Gastrocnemius medialis (tissue), 4 donors: ENCODE results near the gene MIB1. TPM values are rescaled to one million over a fixed set of nuclear protein-coding genes. Genes with fewer than 3 reads are reported as not detected.
A peak's percentile ranks its signal among the peaks of the same experiment; 100 is the strongest.

Experiments
- ATAC-seq, 2 donors: fragments of 150-250 bp; one replicate each; pipeline ENCODE4 v1.9.1; 2016
- DNase-seq, 2 donors: peaks; one replicate each; pipeline ENCODE4 v3.0.0-alpha.2; 2019
- H3K27ac ChIP-seq, 4 donors: fragments of 200-600 bp; sonication (generic); 1 replicate in 1 of 4; 2 replicates in 3 of 4; pipeline ENCODE4 v1.5.1; 2016 to 2018; ENCODE audit warnings: mild to moderate bottlenecking in 2 of 4, moderate library complexity in 1 of 4
- H3K27me3 ChIP-seq, 3 donors: fragments of 200-600 bp; sonication (generic) in 2 of 3; 1 replicate in 1 of 3; 2 replicates in 2 of 3; pipeline versions ENCODE4 v1.5.1 to v1.6.0; 2016 to 2019; ENCODE audit warnings: mild to moderate bottlenecking in 1 of 3, moderate library complexity in 1 of 3
- H3K36me3 ChIP-seq, 2 donors: fragments of 200-600 bp; sonication (generic) in 1 of 2; one replicate each; pipeline ENCODE4 v1.5.1; 2017 to 2018
- H3K4me1 ChIP-seq, 2 donors: fragments of 200-600 bp; sonication (generic) in 1 of 2; one replicate each; pipeline ENCODE4 v1.5.1; 2016 to 2017; ENCODE audit warnings: mild to moderate bottlenecking in 2 of 2
- H3K4me3 ChIP-seq, 4 donors: fragments of 200-600 bp; sonication (generic) in 3 of 4; 1 replicate in 1 of 4; 2 replicates in 3 of 4; pipeline ENCODE4 v1.5.1; 2016 to 2019; ENCODE audit warnings: mild to moderate bottlenecking in 2 of 4
- H3K9me3 ChIP-seq, 3 donors: fragments of 200-600 bp; sonication (generic) in 2 of 3; 1 replicate in 1 of 3; 2 replicates in 2 of 3; pipeline ENCODE4 v1.5.1; 2016 to 2019
- CTCF ChIP-seq, 5 experiments: fragments of 450-650 bp in 3 of 5; fragments of 200-600 bp in 2 of 5; sonication (generic) in 2 of 5; IDR thresholded peaks in 4 of 5; conservative IDR thresholded peaks in 1 of 5; 1 replicate in 4 of 5; 2 replicates in 1 of 5; pipeline ENCODE4 v1.5.1; 2016 to 2019; ENCODE audit warnings: antibody characterized with exemption in 5 of 5, mild to moderate bottlenecking in 3 of 5, moderate library complexity in 3 of 5
- POLR2A ChIP-seq, 2 donors: fragments of 450-650 bp; IDR thresholded peaks; one replicate each; pipeline ENCODE4 v1.6.1; 2017; ENCODE audit warnings: antibody characterized with exemption in 2 of 2, mild to moderate bottlenecking in 2 of 2, moderate library complexity in 2 of 2
- in situ Hi-C, 4 donors: fragments of 200-750 bp; cut with MboI; loops; one replicate each; pipeline versions ENCODE4 v1.15.0 to v1.8.0; 2017; ENCODE audit warnings: low sequenced_read_pairs in 4 of 4
- intact Hi-C: fragments of 100-400 bp; cut with DNase I; formaldehyde crosslinking; loops from one replicate; pipeline ENCODE4 v1.15.1; 2023; ENCODE audit warnings: low total_unique reads
- total RNA-seq, 4 donors: library from RNA; depleted of rRNA; stranded (reverse); fragments of >200 nt; gene quantifications; one replicate each; pipeline versions ENCODE4 v1.1.0 to v1.2.3, GENCODE V29; 2016

The MIB1 gene
- total RNA-seq, 4 donors from 2014 or later: 16.4 to 22.3 (median 21.6) TPM

- H3K36me3 ChIP-seq: no peaks in the 10 kb centered on the region
- peak overlapping the region; percentile 65 to 97 (median 81) for H3K4me3 ChIP-seq
- ATAC-seq (peak; percentile 18 to 41), DNase-seq (no peak)
- H3K4me1 ChIP-seq: peaks cover 29 to 36% of the 10 kb centered on the region in 2 donors
- in situ Hi-C loops (loop anchor here in 1 of 4 donors (10.0 kb wide), 1 partner anchor 125 kb away; the partner anchor contains the start of gene SNRPD1), intact Hi-C loops (loop anchor here (1.0 to 2.0 kb wide), 3 partner anchors 36 to 631 kb away; partner anchors contain the start of genes ABHD3 and ESCO1)
- H3K9me3 ChIP-seq: no peaks in the 10 kb centered on the region
- H3K27ac ChIP-seq: peak overlapping the region; percentile 92 to 99 (median 96)
- no peaks in the 10 kb centered on the region for H3K27me3 ChIP-seq
- TF ChIP-seq CTCF (IDR thresholded peaks at IDR 0.05 in 4 of 5, conservative IDR thresholded peaks at IDR 0.05 in 1 of 5) (no peak), POLR2A (IDR thresholded peaks at IDR 0.05) (no peak)
Measured at GRCh38 chr18:21739604-21740537, 721 bp upstream of the MIB1 start.

GRCh38 chr18:21741312-21741561, 645 bp downstream of the MIB1 start:
- Histone ChIP-seq H3K4me3 (peak overlapping the region; percentile 65 to 97 (median 81)), H3K4me1 (peaks cover 30 to 37% of the 10 kb centered on the region in 2 donors), H3K9me3 (no peaks in the 10 kb centered on the region), H3K27ac (peak overlapping the region; percentile 92 to 99 (median 96)), H3K36me3 (no peaks in the 10 kb centered on the region), H3K27me3 (no peaks in the 10 kb centered on the region)
- no peak for TF ChIP-seq CTCF (IDR thresholded peaks at IDR 0.05 in 4 of 5, conservative IDR thresholded peaks at IDR 0.05 in 1 of 5)
- no peak for TF ChIP-seq POLR2A (IDR thresholded peaks at IDR 0.05)
- intact Hi-C loops (loop anchor here (2.0 kb wide), 2 partner anchors 140 to 632 kb away; partner anchors contain the start of gene ESCO1), in situ Hi-C loops (no loop called here)
- DNase-seq (no peak), ATAC-seq (no peak)

- intact Hi-C loops (loop anchor here (2.0 kb wide), 2 partner anchors 141 to 633 kb away; partner anchors contain the start of gene ESCO1), in situ Hi-C loops (no loop called here)
- no peak for TF ChIP-seq POLR2A (IDR thresholded peaks at IDR 0.05)
- peak in 1 of 5 experiments; percentile 4 for TF ChIP-seq CTCF (IDR thresholded peaks at IDR 0.05 in 4 of 5, conservative IDR thresholded peaks at IDR 0.05 in 1 of 5)
- peak overlapping the region; percentile 92 to 99 (median 96) for H3K27ac ChIP-seq
- ATAC-seq: peak in 1 of 2 donors; percentile 5
- H3K4me1 ChIP-seq: peaks cover 35 to 37% of the 10 kb centered on the region in 2 donors
- no peaks in the 10 kb centered on the region for H3K36me3 ChIP-seq
- peak in 1 of 2 donors; percentile 23 for DNase-seq
- no peaks in the 10 kb centered on the region for H3K9me3 ChIP-seq
- peak overlapping the region; percentile 65 to 97 (median 81) for H3K4me3 ChIP-seq
- no peaks in the 10 kb centered on the region for H3K27me3 ChIP-seq
Measured at GRCh38 chr18:21741562-21742314, 1.1 kb downstream of the MIB1 start.

- ATAC-seq: no peak
- no peaks in the 10 kb centered on the region for H3K36me3 ChIP-seq
- intact Hi-C loops: no loop called here
- peak overlapping the region in 3 of 4 donors; percentile 92 to 99 (median 94) for H3K27ac ChIP-seq
- H3K9me3 ChIP-seq: no peaks in the 10 kb centered on the region
- peak overlapping the region; percentile 65 to 97 (median 81) for H3K4me3 ChIP-seq
- in situ Hi-C loops: no loop called here
- peaks cover 41 to 43% of the 10 kb centered on the region in 2 donors for H3K4me1 ChIP-seq
- TF ChIP-seq CTCF (IDR thresholded peaks at IDR 0.05 in 4 of 5, conservative IDR thresholded peaks at IDR 0.05 in 1 of 5) (no peak), POLR2A (IDR thresholded peaks at IDR 0.05) (no peak)
- H3K27me3 ChIP-seq: no peaks in the 10 kb centered on the region
- no peak for DNase-seq
Measured at GRCh38 chr18:21742315-21742687, 1.7 kb downstream of the MIB1 start.
